ENCODE results near the gene USH2A. TPM values are rescaled to one million over a fixed set of nuclear protein-coding genes. Genes with fewer than 3 reads are reported as not detected.

USH2A gene
- total RNA-seq, 4 donors from 2014 or later: under 0.01 to 1.9 (median under 0.01) TPM

- Histone ChIP-seq H3K27ac (replicated peaks in 1 of 4) (no peak overlapping the region), H3K36me3 (no peaks in the 10 kb centered on the region), H3K4me3 (no peak overlapping the region), H3K4me1 (peaks cover 0 to 6% (median 0%) of the 10 kb centered on the region in 4 donors), H3K9me3 (no peaks in the 10 kb centered on the region), H3K27me3 (no peaks in the 10 kb centered on the region)
- whole genome bisulfite sequencing: 39% methylated on average over 2 of the region's 2 CpGs
- DNase-seq (ENCODE audit: extremely low spot score): no peak
- intact Hi-C loops (cut with DNase I): no loop called here
- TF ChIP-seq POLR2AphosphoS5 (IDR thresholded peaks at IDR 0.05) (no peak), EP300 (IDR thresholded peaks at IDR 0.05) (no peak), POLR2A (IDR thresholded peaks at IDR 0.05; ENCODE audit: low read depth) (no peak), CTCF (IDR thresholded peaks at IDR 0.05) (no peak)
These were observed 3.0 kb downstream of the USH2A start for GRCh38 chr1:216420263-216420662.

- intact Hi-C loops (cut with DNase I): no loop called here
- Histone ChIP-seq H3K36me3 (no peaks in the 10 kb centered on the region), H3K4me1 (peaks cover 0 to 6% (median 0%) of the 10 kb centered on the region in 4 donors), H3K27ac (replicated peaks in 1 of 4) (no peak overlapping the region), H3K9me3 (no peaks in the 10 kb centered on the region), H3K4me3 (no peak overlapping the region), H3K27me3 (no peaks in the 10 kb centered on the region)
- TF ChIP-seq CTCF (IDR thresholded peaks at IDR 0.05): no peak
- DNase-seq (ENCODE audit: extremely low spot score): no peak
- WGBS: 81% methylated on average over 1 of the region's 1 CpG
These were observed 6.8 kb downstream of the USH2A start for GRCh38 chr1:216416488-216416887.

- TF ChIP-seq EP300 (IDR thresholded peaks at IDR 0.05) (no peak), CTCF (IDR thresholded peaks at IDR 0.05) (no peak), POLR2AphosphoS5 (IDR thresholded peaks at IDR 0.05) (no peak), POLR2A (IDR thresholded peaks at IDR 0.05; ENCODE audit: low read depth) (no peak)
- DNase-seq (ENCODE audit: extremely low spot score): no peak
- H3K27ac ChIP-seq (replicated peaks in 1 of 4): no peak overlapping the region
- H3K4me3 ChIP-seq: no peak overlapping the region
- H3K27me3 ChIP-seq: no peaks in the 10 kb centered on the region
- intact Hi-C loops (cut with DNase I): no loop called here
- H3K4me1 ChIP-seq: no peaks in the 10 kb centered on the region
- 95% methylated on average over 4 of the region's 4 CpGs for WGBS
- H3K9me3 ChIP-seq: no peaks in the 10 kb centered on the region
- H3K36me3 ChIP-seq: no peaks in the 10 kb centered on the region
These were observed 13.2 kb downstream of the USH2A start for GRCh38 chr1:216410026-216410425.

- WGBS: 65% methylated on average over 3 of the region's 3 CpGs
- Histone ChIP-seq H3K9me3 (no peaks in the 10 kb centered on the region), H3K4me1 (no peaks in the 10 kb centered on the region), H3K4me3 (no peak overlapping the region), H3K27me3 (no peaks in the 10 kb centered on the region), H3K36me3 (no peaks in the 10 kb centered on the region), H3K27ac (replicated peaks in 1 of 4) (no peak overlapping the region)
- TF ChIP-seq EP300 (IDR thresholded peaks at IDR 0.05): no peak
- TF ChIP-seq POLR2AphosphoS5 (IDR thresholded peaks at IDR 0.05): no peak
- no peak for TF ChIP-seq CTCF (IDR thresholded peaks at IDR 0.05)
- no peak for TF ChIP-seq POLR2A (IDR thresholded peaks at IDR 0.05; ENCODE audit: low read depth)
- DNase-seq (ENCODE audit: extremely low spot score): no peak
- intact Hi-C loops (cut with DNase I): no loop called here
These were observed 32.3 kb downstream of the USH2A start for GRCh38 chr1:216390956-216391355.

GRCh38 chr1:216389774-216390173 lies 33.5 kb downstream of the USH2A start:
- DNase-seq (ENCODE audit: extremely low spot score): no peak
- H3K27ac ChIP-seq (replicated peaks in 1 of 4): no peak overlapping the region
- no peaks in the 10 kb centered on the region for H3K27me3 ChIP-seq
- H3K4me3 ChIP-seq: no peak overlapping the region
- no peaks in the 10 kb centered on the region for H3K4me1 ChIP-seq
- no peaks in the 10 kb centered on the region for H3K36me3 ChIP-seq
- TF ChIP-seq CTCF (IDR thresholded peaks at IDR 0.05) (no peak), POLR2A (IDR thresholded peaks at IDR 0.05; ENCODE audit: low read depth) (no peak), POLR2AphosphoS5 (IDR thresholded peaks at IDR 0.05) (no peak), EP300 (IDR thresholded peaks at IDR 0.05) (no peak)
- no peaks in the 10 kb centered on the region for H3K9me3 ChIP-seq
- intact Hi-C loops (cut with DNase I): no loop called here
